Naive thymus-derived CD4-positive, alpha-beta T cell (primary cell): ENCODE measurements around the gene DSCAM. TPM values are rescaled to one million over a fixed set of nuclear protein-coding genes. Genes with fewer than 3 reads are reported as not detected.

Source experiments
- ATAC-seq: fragments of 150-1000 bp; cut with Tn5 transposase; 2 replicates; pipeline ENCODE4 v1.10.0; 2021; ENCODE audit warnings: mild to moderate bottlenecking, moderate library complexity
- CTCF ChIA-PET: fragments of 350-600 bp; sonication (Branson Sonifier 250); formaldehyde crosslinking; loops from one replicate; lab custom pipeline; 2021; ENCODE audit warnings: antibody characterized with exemption; lab: Charles Lee
- POLR2A ChIA-PET: fragments of 350-600 bp; sonication (Branson Sonifier 250); formaldehyde crosslinking; loops from one replicate; lab custom pipeline; 2021; ENCODE audit warnings: antibody characterized with exemption, inconsistent platforms; lab: Charles Lee
- DNase-seq, 9 donors: peaks; one replicate each; pipeline versions ENCODE4 v3.0.0 to v3.0.0-alpha.2; 2020 to 2022; ENCODE audit warnings: mixed read lengths in 1 of 9
- H3K27ac ChIP-seq: one replicate; pipeline ENCODE4 v1.7.0; 2013; ENCODE audit warnings: mild to moderate bottlenecking, low read depth, low read length, moderate library complexity
- H3K27me3 ChIP-seq, 2 donors: one replicate each; pipeline ENCODE4 v1.7.0; 2013; ENCODE audit warnings: low read length in 2 of 2, mild to moderate bottlenecking in 2 of 2, moderate library complexity in 2 of 2; ENCODE audit not compliant: control insufficient read depth in 2 of 2, insufficient read depth in 2 of 2
- H3K36me3 ChIP-seq, 3 experiments: 1 replicate in 2 of 3; 2 replicates in 1 of 3; pipeline ENCODE4 v1.7.0; 2013; ENCODE audit warnings: low read length in 3 of 3, mild to moderate bottlenecking in 3 of 3, moderate library complexity in 1 of 3; ENCODE audit not compliant: insufficient read depth in 3 of 3, control insufficient read depth in 2 of 3
- H3K4me1 ChIP-seq, 2 donors: one replicate each; pipeline ENCODE4 v1.7.0; 2013; ENCODE audit warnings: low read length in 2 of 2, mild to moderate bottlenecking in 2 of 2, moderate library complexity in 1 of 2; ENCODE audit not compliant: control insufficient read depth in 2 of 2, insufficient read depth in 2 of 2
- H3K4me3 ChIP-seq: 2 replicates; pipeline ENCODE4 v1.7.0; 2013; ENCODE audit warnings: mild to moderate bottlenecking, low read length
- H3K9me3 ChIP-seq, 3 experiments: 1 replicate in 2 of 3; 2 replicates in 1 of 3; pipeline ENCODE4 v1.7.0; 2013; ENCODE audit warnings: low read length in 3 of 3; ENCODE audit not compliant: control insufficient read depth in 2 of 3
- H3K27ac Mint-ChIP-seq, 9 donors: one replicate each; pipeline ENCODE4 v1.8.0; 2020 to 2022; ENCODE audit warnings: mixed read lengths in 9 of 9, mild to moderate bottlenecking in 8 of 9, moderate library complexity in 5 of 9, inconsistent platforms in 2 of 9
- H3K27me3 Mint-ChIP-seq, 5 donors: one replicate each; pipeline ENCODE4 v1.8.0; 2021 to 2022; ENCODE audit warnings: mixed read lengths in 5 of 5, mild to moderate bottlenecking in 1 of 5
- H3K36me3 Mint-ChIP-seq, 5 donors: one replicate each; pipeline ENCODE4 v1.8.0; 2020 to 2022; ENCODE audit warnings: mixed read lengths in 5 of 5, mild to moderate bottlenecking in 3 of 5, inconsistent platforms in 1 of 5
- H3K4me1 Mint-ChIP-seq, 7 donors: one replicate each; pipeline ENCODE4 v1.8.0; 2020 to 2022; ENCODE audit warnings: mixed read lengths in 7 of 7, mild to moderate bottlenecking in 3 of 7, inconsistent platforms in 1 of 7
- H3K4me3 Mint-ChIP-seq, 10 donors: one replicate each; pipeline ENCODE4 v1.8.0; 2020 to 2022; ENCODE audit warnings: mild to moderate bottlenecking in 10 of 10, mixed read lengths in 10 of 10, moderate library complexity in 6 of 10, inconsistent platforms in 2 of 10
- H3K9me3 Mint-ChIP-seq, 11 donors: one replicate each; pipeline ENCODE4 v1.8.0; 2020 to 2022; ENCODE audit warnings: mixed read lengths in 11 of 11, mild to moderate bottlenecking in 4 of 11, inconsistent platforms in 1 of 11, moderate library complexity in 1 of 11
- intact Hi-C, 2 donors: fragments of 100-400 bp; cut with micrococcal nuclease; formaldehyde crosslinking; loops; one replicate each; pipeline ENCODE4 v1.15.1; 2023
- polyA plus RNA-seq, 2 donors: library from polyadenylated mRNA; unstranded; fragments of 300-500 nt; fragmentation: Illumina TruSeq; gene quantifications; one replicate each; pipeline ENCODE4 v1.2.3, GENCODE V29; 2021
- total RNA-seq, 6 experiments: library from RNA in 5 of 6; stranded (reverse) in 5 of 6; gene quantifications; 1 replicate in 5 of 6; 2 replicates in 1 of 6; pipeline ENCODE4 v1.2.3 and lab custom pipeline; 2021 to 2026

DSCAM gene
- total and polyA plus RNA-seq, 7 experiments from 2014 or later: not detected

DNA sequence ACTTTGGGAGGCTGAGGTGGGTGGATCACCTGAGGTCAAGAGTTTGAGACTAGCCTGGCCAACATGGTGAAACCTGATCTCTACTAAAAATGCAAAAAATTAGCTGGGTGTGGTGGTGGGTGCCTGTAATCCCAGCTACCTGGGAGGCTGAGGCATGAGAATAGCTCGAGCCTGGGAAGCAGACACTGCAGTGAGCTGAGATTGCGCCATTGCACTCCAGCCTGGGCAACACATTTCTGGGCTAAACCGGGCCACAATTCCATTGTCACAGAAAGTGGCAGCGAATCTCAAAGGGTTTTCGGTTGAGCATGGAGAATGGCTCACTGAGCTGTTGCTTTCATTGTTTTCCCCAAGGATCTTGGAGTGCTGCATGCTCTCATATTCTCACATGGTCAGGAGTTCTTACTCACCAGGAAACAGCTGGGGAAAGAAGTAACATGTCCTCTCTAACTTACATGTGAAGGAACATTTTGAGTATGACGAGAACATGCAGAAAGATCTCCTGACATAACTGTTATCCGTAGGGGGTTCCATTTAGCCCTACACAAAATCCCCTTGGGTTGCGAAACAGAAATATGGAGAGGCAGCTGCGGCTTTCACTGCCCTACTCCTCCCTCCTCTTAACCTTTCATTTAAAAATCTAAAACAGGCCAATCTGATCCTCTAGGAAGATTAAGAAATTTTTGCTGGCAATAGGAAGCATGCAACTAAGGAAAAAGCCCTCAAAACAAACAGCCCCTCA, 638.6 kb downstream of the DSCAM start:
- POLR2A ChIA-PET: no interaction called here
- H3K27ac ChIP-seq: no peak overlapping the region

DNA sequence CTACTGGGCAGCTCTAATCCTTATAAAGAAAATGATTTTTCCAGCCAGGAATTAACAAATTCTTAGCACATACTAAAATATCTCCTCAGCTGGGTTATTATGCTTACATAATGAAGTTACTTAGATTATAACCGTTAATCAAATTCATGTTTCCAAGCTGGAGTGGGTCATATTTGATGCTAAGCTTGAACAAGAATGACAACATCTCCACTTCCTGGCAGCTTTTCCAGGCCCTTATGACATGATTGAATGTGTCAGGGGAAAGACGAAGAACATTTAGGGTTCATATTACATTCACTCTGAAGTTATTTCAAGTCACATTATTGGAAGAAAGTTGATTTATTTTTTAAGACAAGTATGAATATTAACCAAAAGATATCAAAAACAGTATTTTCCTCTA, 646.0 kb downstream of the DSCAM start:
- peaks cover 2 to 19% (median 9%) of the 10 kb centered on the region in 11 donors for H3K9me3 Mint-ChIP-seq
- DNase-seq: no peak
- POLR2A ChIA-PET: no interaction called here

More for the DNA sequence above, 638.6 kb downstream of the DSCAM start:
- Mint-ChIP-seq H3K4me1 (no peaks in the 10 kb centered on the region), H3K4me3 (no peak overlapping the region), H3K27ac (no peak overlapping the region), H3K36me3 (no peaks in the 10 kb centered on the region), H3K27me3 (peaks cover 0 to 4% (median 0%) of the 10 kb centered on the region in 5 donors), H3K9me3 (peaks cover 0 to 9% (median 0%) of the 10 kb centered on the region in 11 donors)
- Histone ChIP-seq H3K27me3 (no peaks in the 10 kb centered on the region), H3K9me3 (no peaks in the 10 kb centered on the region), H3K36me3 (no peaks in the 10 kb centered on the region), H3K4me3 (no peak overlapping the region), H3K4me1 (no peaks in the 10 kb centered on the region)
- DNase-seq (no peak), ATAC-seq (no peak)
- CTCF ChIA-PET: no interaction called here
- intact Hi-C loops: no loop called here

DNA sequence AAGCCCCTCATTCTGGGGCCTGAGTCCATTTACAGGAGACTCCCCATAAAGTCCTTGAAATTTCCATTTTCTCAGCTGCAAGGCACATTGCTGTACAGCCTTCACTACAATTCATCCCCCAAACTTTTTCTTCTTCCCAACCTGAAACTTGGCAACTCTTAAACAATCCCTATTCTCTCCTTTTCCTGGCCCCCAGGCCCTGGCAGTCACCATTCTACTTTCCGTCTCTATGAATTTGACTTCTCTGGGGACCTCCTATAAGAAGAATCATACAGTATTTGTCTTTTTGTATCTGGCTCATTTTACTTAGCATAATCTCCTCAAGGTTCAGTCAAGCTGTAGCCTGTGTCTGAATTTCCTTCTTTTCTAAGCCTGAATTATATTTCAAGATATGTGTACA, 646.8 kb downstream of the DSCAM start:
- no peak overlapping the region for H3K27ac ChIP-seq
- H3K27me3 Mint-ChIP-seq: peaks cover 0 to 5% (median 4%) of the 10 kb centered on the region in 5 donors
- H3K9me3 Mint-ChIP-seq: peaks cover 2 to 19% (median 7%) of the 10 kb centered on the region in 11 donors
- DNase-seq (no peak), ATAC-seq (no peak)
- no peaks in the 10 kb centered on the region for H3K36me3 Mint-ChIP-seq
- intact Hi-C loops: no loop called here
- H3K27ac Mint-ChIP-seq: no peak overlapping the region
- no peaks in the 10 kb centered on the region for H3K9me3 ChIP-seq
- no peaks in the 10 kb centered on the region for H3K4me1 ChIP-seq
- H3K27me3 ChIP-seq: no peaks in the 10 kb centered on the region
- no peak overlapping the region for H3K4me3 Mint-ChIP-seq
- H3K4me1 Mint-ChIP-seq: no peaks in the 10 kb centered on the region
- POLR2A ChIA-PET: no interaction called here
- no peaks in the 10 kb centered on the region for H3K36me3 ChIP-seq
- H3K4me3 ChIP-seq: no peak overlapping the region
- CTCF ChIA-PET: no interaction called here

More for the DNA sequence above, 646.0 kb downstream of the DSCAM start:
- no peak overlapping the region for H3K27ac Mint-ChIP-seq
- Histone ChIP-seq H3K36me3 (no peaks in the 10 kb centered on the region), H3K9me3 (no peaks in the 10 kb centered on the region), H3K27ac (no peak overlapping the region), H3K27me3 (no peaks in the 10 kb centered on the region), H3K4me3 (no peak overlapping the region), H3K4me1 (no peaks in the 10 kb centered on the region)
- no peak overlapping the region for H3K4me3 Mint-ChIP-seq
- no peak for ATAC-seq
- H3K36me3 Mint-ChIP-seq: no peaks in the 10 kb centered on the region
- H3K27me3 Mint-ChIP-seq: peaks cover 0 to 5% (median 4%) of the 10 kb centered on the region in 5 donors
- no peaks in the 10 kb centered on the region for H3K4me1 Mint-ChIP-seq
- CTCF ChIA-PET: no interaction called here
- intact Hi-C loops: no loop called here

DNA sequence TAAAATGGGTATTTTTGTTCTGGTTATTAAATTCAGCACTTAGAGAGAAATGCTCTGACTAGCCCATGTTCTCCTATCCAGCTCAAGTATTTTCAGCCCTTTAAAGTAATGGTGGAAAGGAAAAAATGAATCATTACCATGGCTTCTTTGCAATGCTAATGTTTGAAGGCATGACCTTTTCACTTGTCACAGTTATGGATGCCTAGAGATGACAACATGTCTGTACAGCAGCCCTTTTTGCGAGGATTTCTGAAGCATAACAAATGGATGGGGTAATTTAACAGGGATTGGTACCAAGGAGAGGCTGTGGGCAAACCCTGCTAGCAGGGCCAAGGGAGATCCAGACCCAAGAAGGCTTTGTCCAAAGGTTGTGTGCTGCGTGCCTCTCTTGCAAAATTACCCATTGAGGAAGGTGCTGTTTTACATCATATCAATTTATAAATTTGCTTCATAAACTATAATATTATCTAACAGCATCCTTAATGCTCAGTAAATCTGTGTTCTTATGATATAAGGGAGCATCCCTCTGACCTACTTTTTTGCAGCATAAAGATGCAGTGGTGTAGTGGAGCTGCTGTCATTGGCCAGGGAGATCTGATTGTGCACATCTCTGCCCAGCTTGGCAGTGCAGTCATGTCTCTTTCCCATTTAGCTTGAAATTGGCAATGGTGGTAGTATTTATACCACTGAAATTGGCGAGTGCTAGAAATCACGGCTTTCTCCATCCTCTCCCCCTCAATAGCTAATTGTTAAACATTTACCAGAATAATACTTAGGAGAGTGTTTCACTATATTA, 652.6 kb downstream of the DSCAM start:
- Mint-ChIP-seq H3K27me3 (peaks cover 0 to 5% (median 0%) of the 10 kb centered on the region in 5 donors), H3K9me3 (peaks cover 2 to 26% (median 11%) of the 10 kb centered on the region in 11 donors), H3K36me3 (no peaks in the 10 kb centered on the region), H3K27ac (no peak overlapping the region), H3K4me1 (no peaks in the 10 kb centered on the region), H3K4me3 (no peak overlapping the region)
- Histone ChIP-seq H3K4me3 (no peak overlapping the region), H3K9me3 (no peaks in the 10 kb centered on the region), H3K4me1 (no peaks in the 10 kb centered on the region), H3K27ac (no peak overlapping the region), H3K36me3 (no peaks in the 10 kb centered on the region), H3K27me3 (no peaks in the 10 kb centered on the region)
- CTCF ChIA-PET: no interaction called here
- intact Hi-C loops: no loop called here
- ATAC-seq (no peak), DNase-seq (no peak)
- POLR2A ChIA-PET: no interaction called here

DNA sequence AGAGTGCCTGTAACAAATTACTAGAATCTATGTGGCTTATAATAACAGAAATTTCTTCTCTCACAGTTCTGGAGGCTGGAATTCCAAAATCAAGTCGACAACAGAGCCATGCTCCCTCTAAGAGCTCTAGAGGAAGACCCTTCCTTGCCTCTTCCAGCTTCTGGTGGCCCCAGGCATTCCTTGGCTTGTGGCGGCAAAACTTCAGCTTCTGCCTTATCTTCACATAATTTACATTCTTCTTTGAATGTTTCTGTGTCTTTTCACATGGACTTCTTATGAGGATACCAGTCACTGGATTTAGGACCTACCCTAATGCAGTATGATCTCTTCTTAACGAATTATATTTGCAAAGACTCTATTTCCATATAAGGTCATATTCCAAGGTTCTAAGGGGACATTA, 655.3 kb downstream of the DSCAM start:
- no peak overlapping the region for H3K4me3 ChIP-seq
- Mint-ChIP-seq H3K4me1 (no peaks in the 10 kb centered on the region), H3K36me3 (no peaks in the 10 kb centered on the region), H3K4me3 (no peak overlapping the region), H3K27me3 (no peaks in the 10 kb centered on the region), H3K27ac (no peak overlapping the region), H3K9me3 (peaks cover 0 to 13% (median 3%) of the 10 kb centered on the region in 11 donors)
- H3K27ac ChIP-seq: no peak overlapping the region
- ChIA-PET POLR2A (no interaction called here), CTCF (no interaction called here)
- H3K9me3 ChIP-seq: no peaks in the 10 kb centered on the region
- no peaks in the 10 kb centered on the region for H3K4me1 ChIP-seq
- ATAC-seq (no peak), DNase-seq (no peak)
- no peaks in the 10 kb centered on the region for H3K36me3 ChIP-seq
- intact Hi-C loops: no loop called here
- H3K27me3 ChIP-seq: no peaks in the 10 kb centered on the region

DNA sequence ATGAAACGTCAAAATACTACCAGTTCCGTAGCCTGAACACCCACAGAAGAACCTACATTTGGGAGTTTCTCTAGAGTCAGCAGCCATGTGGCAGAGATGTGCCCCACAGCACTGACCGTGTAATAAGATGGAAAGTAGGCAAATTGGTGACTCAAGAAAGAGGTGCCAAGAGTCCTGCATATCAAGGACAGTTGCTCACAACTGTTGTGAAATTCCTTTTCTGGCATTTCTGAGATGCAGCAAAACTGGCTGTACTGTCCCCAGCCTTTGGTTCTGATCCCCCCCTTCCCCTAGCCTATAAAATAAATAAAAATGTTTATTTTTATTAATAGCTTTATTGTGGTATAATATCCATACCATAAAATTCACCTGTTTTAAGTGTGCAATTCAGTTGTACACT, 655.8 kb downstream of the DSCAM start:
- H3K27me3 Mint-ChIP-seq: no peaks in the 10 kb centered on the region
- Histone ChIP-seq H3K4me1 (no peaks in the 10 kb centered on the region), H3K36me3 (no peaks in the 10 kb centered on the region), H3K27me3 (no peaks in the 10 kb centered on the region), H3K27ac (no peak overlapping the region), H3K9me3 (no peaks in the 10 kb centered on the region), H3K4me3 (no peak overlapping the region)
- POLR2A ChIA-PET: no interaction called here
- ATAC-seq: no peak
- intact Hi-C loops: no loop called here
- CTCF ChIA-PET: no interaction called here
- DNase-seq: no peak
- H3K4me3 Mint-ChIP-seq: no peak overlapping the region
- no peaks in the 10 kb centered on the region for H3K4me1 Mint-ChIP-seq
- no peak overlapping the region for H3K27ac Mint-ChIP-seq
- H3K9me3 Mint-ChIP-seq: peaks cover 0 to 11% (median 2%) of the 10 kb centered on the region in 11 donors
- no peaks in the 10 kb centered on the region for H3K36me3 Mint-ChIP-seq
